ENCODE results near the gene STAT1. TPM values are rescaled to one million over a fixed set of nuclear protein-coding genes. Genes with fewer than 3 reads are reported as not detected.

The STAT1 gene
- total RNA-seq, 4 donors from 2014 or later, result 23.2 to 67.8 (median 52.2) TPM

- peaks cover 0 to 7% (median 0%) of the 10 kb centered on the region in 4 donors for H3K4me1 ChIP-seq
- H3K4me3 ChIP-seq, result no peak overlapping the region
- peaks cover 0 to 33% (median 12%) of the 10 kb centered on the region in 4 donors for H3K36me3 ChIP-seq
- intact Hi-C loops (cut with DNase I; ENCODE audit: low total_unique reads) (no loop called here), in situ Hi-C loops (cut with MboI; ENCODE audit: low pct_ligation_motif_present in 1 of 4, low pct_unique_long_range_greater_than_20kb in 1 of 4, low sequenced_read_pairs in 3 of 4) (no loop called here)
- H3K27me3 ChIP-seq, result no peaks in the 10 kb centered on the region
- H3K9me3 ChIP-seq, result no peaks in the 10 kb centered on the region
- no peak overlapping the region for H3K27ac ChIP-seq
- DNase-seq, result no peak
- 90 to 93% methylated on average over 3 of the region's 3 CpGs for WGBS, 2 donors (ENCODE audit: low coverage in 1 of 2)
- TF ChIP-seq EP300 (IDR thresholded peaks at IDR 0.05; ENCODE audit: low read depth) (no peak), POLR2AphosphoS5 (IDR thresholded peaks at IDR 0.05) (no peak), POLR2A (IDR thresholded peaks at IDR 0.05) (no peak)
- TF ChIP-seq, protein P1, sequence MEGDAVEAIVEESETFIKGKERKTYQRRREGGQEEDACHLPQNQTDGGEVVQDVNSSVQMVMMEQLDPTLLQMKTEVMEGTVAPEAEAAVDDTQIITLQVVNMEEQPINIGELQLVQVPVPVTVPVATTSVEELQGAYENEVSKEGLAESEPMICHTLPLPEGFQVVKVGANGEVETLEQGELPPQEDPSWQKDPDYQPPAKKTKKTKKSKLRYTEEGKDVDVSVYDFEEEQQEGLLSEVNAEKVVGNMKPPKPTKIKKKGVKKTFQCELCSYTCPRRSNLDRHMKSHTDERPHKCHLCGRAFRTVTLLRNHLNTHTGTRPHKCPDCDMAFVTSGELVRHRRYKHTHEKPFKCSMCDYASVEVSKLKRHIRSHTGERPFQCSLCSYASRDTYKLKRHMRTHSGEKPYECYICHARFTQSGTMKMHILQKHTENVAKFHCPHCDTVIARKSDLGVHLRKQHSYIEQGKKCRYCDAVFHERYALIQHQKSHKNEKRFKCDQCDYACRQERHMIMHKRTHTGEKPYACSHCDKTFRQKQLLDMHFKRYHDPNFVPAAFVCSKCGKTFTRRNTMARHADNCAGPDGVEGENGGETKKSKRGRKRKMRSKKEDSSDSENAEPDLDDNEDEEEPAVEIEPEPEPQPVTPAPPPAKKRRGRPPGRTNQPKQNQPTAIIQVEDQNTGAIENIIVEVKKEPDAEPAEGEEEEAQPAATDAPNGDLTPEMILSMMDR (IDR thresholded peaks at IDR 0.05), result no peak
These were observed 93.9 kb downstream of the STAT1 start for GRCh38 chr2:190920085-190920484.

Other genes with a start within 250 kb of the STAT1 start
- gene GLS, start 133.3 kb downstream of the STAT1 start, total RNA-seq, result 100 to 1,000 TPM in 1 of 4 donors, 10 to 100 TPM in 3; 58.0 to 141 (median 68.7) TPM
- gene STAT4, start 136.8 kb upstream of the STAT1 start, total RNA-seq, result 1 to 10 TPM in 2 of 4 donors, not detected in 2; 3.1 to 9.1 TPM
- 10 to 100 TPM; 17.9 to 37.0 (median 35.0) TPM for gene MYO1B, start 231.2 kb upstream of the STAT1 start, total RNA-seq